ENCODE measurements around the gene CRHR1. TPM values are rescaled to one million over a fixed set of nuclear protein-coding genes. Genes with fewer than 3 reads are reported as not detected.

The CRHR1 gene
- polyA plus RNA-seq, 3 donors: not detected

GRCh38 chr17:45828171-45828570 lies 44.1 kb downstream of the CRHR1 start:
- Histone ChIP-seq H3K9me3 (replicated peaks in 1 of 2; ENCODE audit: control insufficient read depth in 1 of 2, insufficient read depth in 1 of 2, low read length in 2 of 2) (no peaks in the 10 kb centered on the region), H3K27me3 (ENCODE audit: control insufficient read depth in 2 of 2, insufficient read depth in 2 of 2, low read length in 2 of 2) (peaks cover 0 to 3% of the 10 kb centered on the region in 2 donors), H3K4me1 (ENCODE audit: control insufficient read depth in 1 of 2, insufficient read depth in 2 of 2, low read length in 2 of 2) (no peaks in the 10 kb centered on the region), H3K36me3 (replicated peaks in 1 of 2; ENCODE audit: control insufficient read depth in 1 of 2, insufficient read depth in 2 of 2, low read length in 2 of 2) (no peaks in the 10 kb centered on the region), H2AFZ (ENCODE audit: insufficient read depth, low read depth, low read length, poor library complexity, severe bottlenecking) (no peak overlapping the region), H4K20me1 (ENCODE audit: insufficient read depth, low read length) (no peaks in the 10 kb centered on the region), H3K4me2 (replicated peaks; ENCODE audit: extremely low read depth, low read length, poor library complexity, severe bottlenecking) (no peak overlapping the region), H3K9ac (ENCODE audit: insufficient read depth, low read length, poor library complexity, severe bottlenecking) (no peak overlapping the region), H3K27ac (ENCODE audit: low read depth in 1 of 2, low read length in 2 of 2) (no peak overlapping the region), H3K4me3 (replicated peaks in 1 of 3; ENCODE audit: low read depth in 2 of 3, low read length in 3 of 3) (no peak overlapping the region), H3K79me2 (ENCODE audit: insufficient read depth, low read length) (no peaks in the 10 kb centered on the region)
- DNase-seq: no peak
- H3K9me3 Mint-ChIP-seq: peaks cover 0 to 2% (median 0%) of the 10 kb centered on the region in 7 donors
- H3K4me3 Mint-ChIP-seq: no peak overlapping the region
- H3K27me3 Mint-ChIP-seq (ENCODE audit: low read depth in 3 of 3): peaks cover 5 to 10% (median 5%) of the 10 kb centered on the region in 3 donors
- no peak overlapping the region for H3K27ac Mint-ChIP-seq
- no peak for TF ChIP-seq CTCF (IDR thresholded peaks at IDR 0.05)
- H3K36me3 Mint-ChIP-seq: no peaks in the 10 kb centered on the region
- H3K4me1 Mint-ChIP-seq: no peaks in the 10 kb centered on the region
- intact Hi-C loops (cut with micrococcal nuclease): no loop called here
- WGBS (ENCODE audit: insufficient coverage): 83% methylated on average over 2 of the region's 9 CpGs

- peaks cover 0 to under 1% of the 10 kb centered on the region in 2 donors for H3K27me3 ChIP-seq (ENCODE audit: control insufficient read depth in 2 of 2, insufficient read depth in 2 of 2, low read length in 2 of 2)
- H3K4me2 ChIP-seq (replicated peaks; ENCODE audit: extremely low read depth, low read length, poor library complexity, severe bottlenecking): no peak overlapping the region
- no peak overlapping the region for H3K27ac ChIP-seq (ENCODE audit: low read depth in 1 of 2, low read length in 2 of 2)
- intact Hi-C loops (cut with micrococcal nuclease): no loop called here
- no peak overlapping the region for H2AFZ ChIP-seq (ENCODE audit: insufficient read depth, low read depth, low read length, poor library complexity, severe bottlenecking)
- no peaks in the 10 kb centered on the region for H3K4me1 Mint-ChIP-seq
- no peaks in the 10 kb centered on the region for H3K9me3 ChIP-seq (replicated peaks in 1 of 2; ENCODE audit: control insufficient read depth in 1 of 2, insufficient read depth in 1 of 2, low read length in 2 of 2)
- no peaks in the 10 kb centered on the region for H4K20me1 ChIP-seq (ENCODE audit: insufficient read depth, low read length)
- 90% methylated on average over 14 of the region's 15 CpGs for WGBS (ENCODE audit: insufficient coverage)
- TF ChIP-seq CTCF (IDR thresholded peaks at IDR 0.05): no peak
- DNase-seq: no peak
- H3K36me3 ChIP-seq (replicated peaks in 1 of 2; ENCODE audit: control insufficient read depth in 1 of 2, insufficient read depth in 2 of 2, low read length in 2 of 2): no peaks in the 10 kb centered on the region
- no peak overlapping the region for H3K4me3 ChIP-seq (replicated peaks in 1 of 3; ENCODE audit: low read depth in 2 of 3, low read length in 3 of 3)
- no peaks in the 10 kb centered on the region for H3K36me3 Mint-ChIP-seq
- peaks cover 4 to 10% (median 5%) of the 10 kb centered on the region in 3 donors for H3K27me3 Mint-ChIP-seq (ENCODE audit: low read depth in 3 of 3)
- H3K79me2 ChIP-seq (ENCODE audit: insufficient read depth, low read length): no peaks in the 10 kb centered on the region
- no peak overlapping the region for H3K27ac Mint-ChIP-seq
- peak overlapping the region in 1 of 2 donors; percentile 3 for H3K4me3 Mint-ChIP-seq
- no peak overlapping the region for H3K9ac ChIP-seq (ENCODE audit: insufficient read depth, low read length, poor library complexity, severe bottlenecking)
- peaks cover 0 to 2% (median 0%) of the 10 kb centered on the region in 7 donors for H3K9me3 Mint-ChIP-seq
- H3K4me1 ChIP-seq (ENCODE audit: control insufficient read depth in 1 of 2, insufficient read depth in 2 of 2, low read length in 2 of 2): no peaks in the 10 kb centered on the region
Measured at GRCh38 chr17:45828582-45829133, 44.5 kb downstream of the CRHR1 start.

Data from CD14-positive monocyte (primary cell).